IMR-90 (cell line): ENCODE results near the gene LRSAM1. TPM values are rescaled to one million over a fixed set of nuclear protein-coding genes. Genes with fewer than 3 reads are reported as not detected.

Experiments
- ATAC-seq: fragments of 200-7000 bp; cut with Tn5 transposase; 2 replicates; pipeline ENCODE4 v1.9.1; 2020; ENCODE audit warnings: low read depth, mild to moderate bottlenecking, moderate library complexity
- BruUV-seq: library from RNA; stranded (reverse); fragments of 400-500 nt; replicated peaks from 2 replicates; lab custom pipeline; 2021; lab: Mats Ljungman, UMichigan
- CTCF ChIA-PET: fragments of 300-600 bp; formaldehyde crosslinking; extraction: SDS; loops from one replicate; lab custom pipeline; 2021; ENCODE audit warnings: antibody characterized with exemption; lab: Yijun Ruan, JAX
- POLR2A ChIA-PET: fragments of 300-600 bp; sonication (Branson Sonifier 250); formaldehyde crosslinking; loops from one replicate; lab custom pipeline; 2022; ENCODE audit warnings: antibody characterized with exemption; ENCODE audit not compliant: unreplicated experiment; lab: Charles Lee
- DNase-seq: peaks from one replicate; pipeline ENCODE4 v3.0.0; 2013
- H2AFZ ChIP-seq: replicated peaks from 2 replicates; pipeline ENCODE3; 2013; ENCODE audit warnings: low read length, mild to moderate bottlenecking; ENCODE audit not compliant: poor library complexity
- H2AK5ac ChIP-seq: 2 replicates; pipeline ENCODE4 v1.6.1; 2013; ENCODE audit warnings: low read depth, low read length, inconsistent platforms
- H2AK9ac ChIP-seq: replicated peaks from 2 replicates; pipeline ENCODE3; 2013; ENCODE audit warnings: mild to moderate bottlenecking, low read depth, low read length, moderate library complexity; ENCODE audit not compliant: poor library complexity
- H2BK120ac ChIP-seq: 2 replicates; pipeline ENCODE4 v1.6.1; 2013; ENCODE audit warnings: low read depth, low read length, inconsistent platforms
- H2BK15ac ChIP-seq: 3 replicates; pipeline ENCODE4 v1.6.1; 2013; ENCODE audit warnings: low read depth, low read length, inconsistent platforms
- H2BK20ac ChIP-seq: 2 replicates; pipeline ENCODE4 v1.6.1; 2013; ENCODE audit warnings: low read depth, mild to moderate bottlenecking, inconsistent platforms, low read length, moderate library complexity
- H2BK5ac ChIP-seq: 2 replicates; pipeline ENCODE4 v1.6.1; 2013; ENCODE audit warnings: mild to moderate bottlenecking, low read depth, low read length, inconsistent platforms; ENCODE audit not compliant: poor library complexity, severe bottlenecking
- H3K14ac ChIP-seq: replicated peaks from 2 replicates; pipeline ENCODE4 v1.6.1; 2013; ENCODE audit warnings: low read depth, low read length, inconsistent platforms
- H3K18ac ChIP-seq: 2 replicates; pipeline ENCODE4 v1.6.1; 2013; ENCODE audit warnings: low read depth, low read length, control low read depth
- H3K23ac ChIP-seq: 2 replicates; pipeline ENCODE4 v1.6.1; 2013; ENCODE audit warnings: low read depth, low read length, inconsistent platforms
- H3K27ac ChIP-seq: 2 replicates; pipeline ENCODE4 v1.5.1; 2013; ENCODE audit warnings: mild to moderate bottlenecking, control low read depth, low read length; ENCODE audit not compliant: insufficient read depth
- H3K27me3 ChIP-seq: 2 replicates; pipeline ENCODE4 v1.6.1; 2013; ENCODE audit warnings: low read length; ENCODE audit not compliant: control insufficient read depth, insufficient read depth
- H3K36me3 ChIP-seq: 2 replicates; pipeline ENCODE4 v1.6.1; 2013; ENCODE audit warnings: low read length, mixed read lengths; ENCODE audit not compliant: control insufficient read depth, insufficient read depth
- H3K4ac ChIP-seq: 2 replicates; pipeline ENCODE4 v1.6.1; 2013; ENCODE audit warnings: low read depth, low read length, inconsistent platforms
- H3K4me1 ChIP-seq: 2 replicates; pipeline ENCODE4 v1.6.1; 2013; ENCODE audit warnings: low read length, mixed read lengths; ENCODE audit not compliant: control insufficient read depth, insufficient read depth
- H3K4me2 ChIP-seq: 2 replicates; pipeline ENCODE4 v1.6.1; 2013; ENCODE audit warnings: low read depth, mild to moderate bottlenecking, control low read depth, low read length, moderate library complexity
- H3K4me3 ChIP-seq: 2 replicates; pipeline ENCODE4 v1.5.1; 2013; ENCODE audit warnings: low read depth, mild to moderate bottlenecking, control low read depth, low read length, moderate library complexity; ENCODE audit not compliant: insufficient read depth
- H3K56ac ChIP-seq: 2 replicates; pipeline ENCODE4 v1.6.1; 2013; ENCODE audit warnings: low read length, inconsistent platforms; ENCODE audit not compliant: insufficient read depth; ENCODE audit errors: extremely low read depth
- H3K79me1 ChIP-seq, 2 experiments: 2 replicates each; pipeline ENCODE4 v1.6.1; 2013; ENCODE audit warnings: low read length in 2 of 2, inconsistent platforms in 1 of 2, low read depth in 1 of 2
- H3K9ac ChIP-seq: 2 replicates; pipeline ENCODE4 v1.6.1; 2013; ENCODE audit warnings: low read depth, low read length, control low read depth
- H3K9me1 ChIP-seq: 2 replicates; pipeline ENCODE4 v1.6.1; 2013; ENCODE audit warnings: low read length, inconsistent platforms; ENCODE audit not compliant: insufficient read depth
- H3K9me3 ChIP-seq: 2 replicates; pipeline ENCODE4 v1.6.1; 2013; ENCODE audit warnings: low read length; ENCODE audit not compliant: control insufficient read depth, insufficient read depth
- H4K20me1 ChIP-seq: 2 replicates; pipeline ENCODE4 v1.6.1; 2013; ENCODE audit warnings: low read length, inconsistent platforms; ENCODE audit not compliant: insufficient read depth
- H4K5ac ChIP-seq: 2 replicates; pipeline ENCODE4 v1.6.1; 2013; ENCODE audit warnings: mild to moderate bottlenecking, low read depth, low read length, control low read depth
- H4K8ac ChIP-seq, 2 experiments: 2 replicates each; pipeline ENCODE4 v1.6.1; 2013; ENCODE audit warnings: low read depth in 2 of 2, low read length in 2 of 2, control low read depth in 1 of 2, inconsistent platforms in 1 of 2
- H4K91ac ChIP-seq: 2 replicates; pipeline ENCODE4 v1.6.1; 2013; ENCODE audit warnings: low read depth, low read length, inconsistent platforms; ENCODE audit not compliant: insufficient read depth
- CHD1 ChIP-seq: IDR thresholded peaks from 2 replicates; pipeline ENCODE4 v1.6.1; 2012; ENCODE audit warnings: low read depth, low read length, improper control_type of control experiment
- ELK1 ChIP-seq: fragments of 150-350 bp; IDR thresholded peaks from 2 replicates; pipeline ENCODE4 v1.6.1; 2016; ENCODE audit warnings: low read depth, mild to moderate bottlenecking, low read length, moderate library complexity, borderline replicate concordance
- FOS ChIP-seq: fragments of 150-350 bp; IDR thresholded peaks from 2 replicates; pipeline ENCODE4 v1.6.1; 2016; ENCODE audit warnings: low read depth, low read length
- MAFK ChIP-seq: IDR thresholded peaks from 2 replicates; pipeline ENCODE4 v1.6.1; 2012; ENCODE audit warnings: low read depth, low read length, improper control_type of control experiment
- MAZ ChIP-seq: IDR thresholded peaks from 2 replicates; pipeline ENCODE4 v1.6.1; 2012; ENCODE audit warnings: low read depth, mild to moderate bottlenecking, low read length, improper control_type of control experiment, moderate library complexity, borderline replicate concordance
- MXI1 ChIP-seq: IDR thresholded peaks from 2 replicates; pipeline ENCODE4 v1.6.1; 2012; ENCODE audit warnings: low read depth, mild to moderate bottlenecking, low read length, moderate library complexity, borderline replicate concordance
- RAD21 ChIP-seq: IDR thresholded peaks from 2 replicates; pipeline ENCODE4 v1.6.1; 2012; ENCODE audit warnings: low read length, improper control_type of control experiment
- SMC3 ChIP-seq: fragments of 150-350 bp; IDR thresholded peaks from 2 replicates; pipeline ENCODE4 v1.6.1; 2016; ENCODE audit warnings: low read depth, mild to moderate bottlenecking, antibody characterized with exemption, low read length, moderate library complexity
- USF2 ChIP-seq: fragments of 150-350 bp; IDR thresholded peaks from 2 replicates; pipeline ENCODE4 v1.6.1; 2017; ENCODE audit warnings: mild to moderate bottlenecking, antibody characterized with exemption, low read length, low read depth
- WGBS, 2 experiments: methylation state at CpG; one replicate each; pipeline versions ENCODE4 v1.1.5 to v1.1.7; 2013; ENCODE audit warnings: missing lambda C conversion rate in 2 of 2; ENCODE audit not compliant: insufficient read length in 1 of 2; ENCODE audit errors: extremely low coverage in 2 of 2; 5-methylcytosine and 5-hydroxymethylcytosine counted together
- dilution Hi-C: fragments of 300-500 bp; cut with HindIII; formaldehyde crosslinking; loops from one replicate; pipeline ENCODE4 v1.14.3; 2018; ENCODE audit warnings: low sequenced_read_pairs; ENCODE audit not compliant: unreplicated experiment
- in situ Hi-C: fragments of 300-500 bp; cut with MboI; formaldehyde crosslinking; loops from 3 replicates; pipeline ENCODE4 v1.14.3; 2019; ENCODE audit warnings: low sequenced_read_pairs, inconsistent platforms, mixed read lengths
- intact Hi-C: fragments of 100-400 bp; cut with micrococcal nuclease; formaldehyde crosslinking; loops from 2 replicates; pipeline ENCODE4 v1.10.0; 2022
- polyA plus RNA-seq, 3 experiments: library from polyadenylated mRNA; depleted of rRNA; stranded (reverse); fragments of >200 nt; gene quantifications; 2 replicates each; pipeline ENCODE4 v1.2.3, GENCODE V29; 2012; ENCODE audit warnings: low replicate concordance in 1 of 3
- total RNA-seq: library from RNA; depleted of rRNA; stranded (reverse); fragments of >200 nt; gene quantifications from 2 replicates; pipeline ENCODE4 v1.2.3, GENCODE V29; 2012

LRSAM1 gene
- total and polyA plus RNA-seq, 2 of the 4 experiments (the other 2 are of a cell fraction) = 3.0 to 9.3 TPM

- DNase-seq (no peak), ATAC-seq (no peak)
- Histone ChIP-seq H3K36me3 (peaks cover 41% of the 10 kb centered on the region), H3K9me3 (no peaks in the 10 kb centered on the region), H3K9ac (no peak overlapping the region), H2AK9ac (no peak overlapping the region), H3K4me2 (no peak overlapping the region), H4K8ac (no peak overlapping the region), H3K14ac (no peak overlapping the region), H3K18ac (no peak overlapping the region), H3K27me3 (no peaks in the 10 kb centered on the region), H2BK120ac (no peak overlapping the region), H4K91ac (no peak overlapping the region), H3K23ac (no peak overlapping the region), H2BK15ac (no peak overlapping the region), H3K27ac (no peak overlapping the region), H2BK20ac (no peak overlapping the region), H3K4me3 (no peak overlapping the region), H2AK5ac (no peak overlapping the region), H4K20me1 (no peaks in the 10 kb centered on the region), H3K4me1 (peaks cover 2% of the 10 kb centered on the region), H2AFZ (no peak overlapping the region), H4K5ac (no peak overlapping the region), H3K9me1 (peaks cover 17% of the 10 kb centered on the region), H3K4ac (no peak overlapping the region), H3K79me1 (peaks cover 13 to 15% of the 10 kb centered on the region in 2 experiments), H3K56ac (no peak overlapping the region), H2BK5ac (no peak overlapping the region)
- WGBS, 2 experiments = 84% methylated on average over 9 of the region's 17 CpGs; no CpG with 5 or more reads in 1 of the 2 experiments
- in situ Hi-C loops (no loop called here), intact Hi-C loops (no loop called here), dilution Hi-C loops (no loop called here)
- TF ChIP-seq MAFK = no peak
- TF ChIP-seq MAZ = no peak
- TF ChIP-seq RAD21 = no peak
- no peak for TF ChIP-seq USF2
- no peak for TF ChIP-seq ELK1
- TF ChIP-seq MXI1 = no peak
- TF ChIP-seq CHD1 = no peak
- TF ChIP-seq FOS = no peak
- TF ChIP-seq SMC3 = no peak
- ChIA-PET CTCF (interaction anchor here (0.6 kb wide), 1 partner anchor 96 kb away, joined by 5 read pairs; no protein-coding TSS in a partner anchor), POLR2A (no interaction called here)
- BruUV-seq = no TSS peak
These were observed 6.0 kb downstream of the LRSAM1 start for GRCh38 chr9:127457191-127457878.
